Hepatocyte (in vitro differentiated cells): ENCODE data around the gene APC2. TPM values are rescaled to one million over a fixed set of nuclear protein-coding genes. Genes with fewer than 3 reads are reported as not detected.

Experiments
- DNase-seq: peaks from one replicate; pipeline ENCODE4 v3.0.0-alpha.2; 2016; ENCODE audit warnings: low spot score
- H2AFZ ChIP-seq: fragments of 200-600 bp; sonication (generic); 2 replicates; pipeline ENCODE4 v1.6.0; 2016; ENCODE audit warnings: antibody characterized with exemption, mild to moderate bottlenecking
- H3K27ac ChIP-seq: fragments of 200-600 bp; sonication (generic); 2 replicates; pipeline ENCODE4 v1.5.1; 2016; ENCODE audit warnings: mild to moderate bottlenecking
- H3K27me3 ChIP-seq: fragments of 200-600 bp; sonication (generic); 2 replicates; pipeline ENCODE4 v1.6.1; 2016
- H3K36me3 ChIP-seq: fragments of 200-600 bp; sonication (generic); replicated peaks from 2 replicates; pipeline ENCODE4 v1.5.1; 2016; ENCODE audit warnings: low read depth; ENCODE audit not compliant: insufficient read depth
- H3K4me1 ChIP-seq: fragments of 200-600 bp; sonication (generic); 2 replicates; pipeline ENCODE4 v1.5.1; 2016; ENCODE audit warnings: mild to moderate bottlenecking, moderate library complexity; ENCODE audit not compliant: insufficient read depth
- H3K4me2 ChIP-seq: fragments of 200-600 bp; sonication (generic); 2 replicates; pipeline ENCODE4 v1.6.0; 2016
- H3K4me3 ChIP-seq: fragments of 200-600 bp; sonication (generic); 2 replicates; pipeline ENCODE4 v1.5.1; 2016; ENCODE audit warnings: mild to moderate bottlenecking
- H3K79me2 ChIP-seq: fragments of 200-600 bp; sonication (generic); 2 replicates; pipeline ENCODE4 v1.6.0; 2017; ENCODE audit warnings: mild to moderate bottlenecking
- H3K9me2 ChIP-seq: fragments of 200-600 bp; sonication (generic); replicated peaks from 2 replicates; pipeline ENCODE4 v1.6.0; 2017; ENCODE audit warnings: mild to moderate bottlenecking; ENCODE audit not compliant: insufficient read depth
- H3K9me3 ChIP-seq: fragments of 200-600 bp; sonication (generic); 2 replicates; pipeline ENCODE4 v1.5.1; 2016; ENCODE audit warnings: low read depth, mild to moderate bottlenecking
- H4K20me1 ChIP-seq: fragments of 200-600 bp; sonication (generic); 2 replicates; pipeline ENCODE4 v1.6.0; 2016; ENCODE audit warnings: mild to moderate bottlenecking; ENCODE audit not compliant: insufficient read depth, poor library complexity, severe bottlenecking
- CTCF ChIP-seq: fragments of 200-600 bp; sonication (generic); IDR thresholded peaks from 2 replicates; pipeline ENCODE4 v1.5.1; 2016; ENCODE audit warnings: antibody characterized with exemption, mild to moderate bottlenecking; ENCODE audit not compliant: poor library complexity
- EZH2 ChIP-seq: fragments of 200-600 bp; sonication (generic); IDR thresholded peaks from 2 replicates; pipeline ENCODE4 v1.6.1; 2016; ENCODE audit warnings: antibody characterized with exemption, mild to moderate bottlenecking, borderline replicate concordance
- EZH2phosphoT487 ChIP-seq: fragments of 200-600 bp; sonication (generic); IDR thresholded peaks from one replicate; pipeline ENCODE4 v1.6.1; 2018; ENCODE audit warnings: antibody characterized with exemption, mild to moderate bottlenecking, low read depth, moderate library complexity; ENCODE audit not compliant: unreplicated experiment, severe bottlenecking
- WGBS: methylation state at CpG from one replicate; pipeline ENCODE4 v1.1.6; 2016; ENCODE audit warnings: low lambda C conversion rate; ENCODE audit errors: missing lambda C conversion rate; 5-methylcytosine and 5-hydroxymethylcytosine counted together
- polyA plus RNA-seq: library from polyadenylated mRNA; unstranded; fragments of >200 nt; fragmentation: Nextera tagmentation; extraction: Ambion mirVana; gene quantifications from 2 replicates; pipeline ENCODE4 v1.2.1, GENCODE V29; 2016
- total RNA-seq: library from RNA; depleted of rRNA; stranded (reverse); fragments of >200 nt; gene quantifications from 2 replicates; pipeline ENCODE4 v1.2.3, GENCODE V29; 2014

Gene APC2
- total and polyA plus RNA-seq, 2 experiments from 2014 or later: 0.36 to 1.2 TPM

DNA sequence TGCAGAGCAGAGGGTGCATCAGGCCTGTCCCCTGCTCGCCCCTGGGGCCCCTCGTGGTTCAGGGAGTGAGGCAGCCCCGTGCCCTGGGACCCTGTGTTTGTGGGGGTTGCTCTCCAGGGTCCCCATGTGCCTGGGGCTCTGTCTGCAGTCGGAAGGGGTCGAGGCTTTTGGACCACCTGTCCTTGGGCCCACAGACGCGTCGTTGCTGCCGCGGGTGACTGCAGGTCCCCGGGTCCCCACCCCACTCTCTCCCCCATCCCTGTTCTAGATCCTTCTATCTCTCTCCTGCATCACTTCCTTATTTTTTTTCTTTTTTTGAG is 38.3 kb downstream of the APC2 start:
- Histone ChIP-seq H3K9me3 (no peaks in the 10 kb centered on the region), H3K4me3 (no peak overlapping the region), H2AFZ (no peak overlapping the region), H3K4me2 (no peak overlapping the region), H3K9me2 (no peaks in the 10 kb centered on the region), H3K4me1 (peaks cover 15% of the 10 kb centered on the region), H3K79me2 (peaks cover 10% of the 10 kb centered on the region), H3K27ac (no peak overlapping the region), H3K36me3 (no peaks in the 10 kb centered on the region), H4K20me1 (no peaks in the 10 kb centered on the region), H3K27me3 (no peaks in the 10 kb centered on the region)
- WGBS: 94% methylated on average over 11 of the region's 11 CpGs
- TF ChIP-seq CTCF (no peak), EZH2 (no peak), EZH2phosphoT487 (no peak)
- no peak for DNase-seq

GRCh38 chr19:1489463-1490310 is 39.8 kb downstream of the APC2 start:
- Histone ChIP-seq H3K9me3 (no peaks in the 10 kb centered on the region), H3K4me1 (peaks cover 21% of the 10 kb centered on the region), H3K27ac (peak overlapping the region; percentile 86), H4K20me1 (no peaks in the 10 kb centered on the region), H3K36me3 (no peaks in the 10 kb centered on the region), H2AFZ (peak overlapping the region; percentile 44), H3K4me3 (peak overlapping the region; percentile 62), H3K27me3 (no peaks in the 10 kb centered on the region), H3K9me2 (no peaks in the 10 kb centered on the region), H3K4me2 (peak overlapping the region; percentile 74), H3K79me2 (peaks cover 10% of the 10 kb centered on the region)
- DNase-seq: no peak
- 38% methylated on average over 33 of the region's 37 CpGs for WGBS
- no peak for TF ChIP-seq EZH2
- no peak for TF ChIP-seq EZH2phosphoT487
- no peak for TF ChIP-seq CTCF

- H3K9me3 ChIP-seq: no peaks in the 10 kb centered on the region
- peak; percentile 100 for DNase-seq
- H3K36me3 ChIP-seq: no peaks in the 10 kb centered on the region
- 2% methylated on average over 46 of the region's 74 CpGs for WGBS
- H4K20me1 ChIP-seq: no peaks in the 10 kb centered on the region
- TF ChIP-seq CTCF: no peak
- no peak for TF ChIP-seq EZH2
- TF ChIP-seq EZH2phosphoT487: no peak
- H3K27ac ChIP-seq: peak within 1 kb of the TSS; percentile 86
- H3K4me3 ChIP-seq: peak within 1 kb of the TSS; percentile 62
- peaks cover 14% of the 10 kb centered on the region for H3K79me2 ChIP-seq
- H2AFZ ChIP-seq: peak within 1 kb of the TSS; percentile 44
- no peaks in the 10 kb centered on the region for H3K27me3 ChIP-seq
- no peaks in the 10 kb centered on the region for H3K9me2 ChIP-seq
- H3K4me2 ChIP-seq: peak within 1 kb of the TSS; percentile 78
- H3K4me1 ChIP-seq: peaks cover 21% of the 10 kb centered on the region
These were observed 40.6 kb downstream of the APC2 start, which contains the start of gene PCSK4 for GRCh38 chr19:1490311-1491113. Gene PCSK4, minus strand, starts transcription at chr19:1490350. Its CDS starts 4 bp downstream, at chr19:1490346.
